K562 (cell line): ENCODE measurements around the gene FARP2. TPM values are rescaled to one million over a fixed set of nuclear protein-coding genes. Genes with fewer than 3 reads are reported as not detected.

ENCODE experiments used
- ATAC-seq: fragments of 200-7000 bp; cut with Tn5 transposase; 3 replicates; pipeline ENCODE4 v1.9.1; 2020; ENCODE audit warnings: moderate library complexity
- BruUV-seq: library from RNA; stranded (reverse); fragments of 400-500 nt; replicated peaks from 2 replicates; lab custom pipeline; 2021; lab: Mats Ljungman, UMichigan
- CTCF ChIA-PET: fragments of 300-600 bp; formaldehyde crosslinking; extraction: SDS; loops from one replicate; lab custom pipeline; 2021; ENCODE audit warnings: low intra/inter-chr PET ratio; lab: Yijun Ruan, JAX
- POLR2A ChIA-PET: fragments of 300-600, 350-650 bp; sonication (Branson Sonifier 250); formaldehyde crosslinking; extraction: SDS; loops from one replicate; lab custom pipeline; 2021; ENCODE audit warnings: antibody characterized with exemption, inconsistent platforms; lab: Yijun Ruan, JAX
- DNase-seq, 4 experiments: peaks; one replicate each; pipeline versions ENCODE4 v3.0.0 to v3.0.0-alpha.2; 2011 to 2018; ENCODE audit warnings: low spot score in 3 of 4, mixed read lengths in 3 of 4; ENCODE audit errors: extremely low read depth in 1 of 4
- FAIRE-seq: peaks from 2 replicates; lab custom pipeline; 2011; peaks lifted over from hg19 to GRCh38; lab: Jason Lieb, UNC
- H2AFZ ChIP-seq: 2 replicates; pipeline ENCODE4 v1.6.0; 2011; ENCODE audit warnings: low read depth, low read length, control low read depth, inconsistent platforms
- H3K27ac ChIP-seq: fragments of 200-600 bp; 3 replicates; pipeline ENCODE4 v1.8.0; 2011; ENCODE audit warnings: low read depth, mild to moderate bottlenecking, control low read depth, inconsistent platforms, low read length, moderate library complexity, mixed read lengths; ENCODE audit errors: extremely low read depth
- H3K27me3 ChIP-seq, 2 experiments: fragments of 300-600 bp in 1 of 2; 2 replicates in 1 of 2; 3 replicates in 1 of 2; pipeline versions ENCODE4 v1.6.0 to v1.8.0; 2011; ENCODE audit warnings: inconsistent platforms in 2 of 2, low read length in 2 of 2, mild to moderate bottlenecking in 1 of 2, mixed read lengths in 1 of 2, moderate library complexity in 1 of 2; ENCODE audit not compliant: control insufficient read depth in 2 of 2, insufficient read depth in 2 of 2
- H3K36me3 ChIP-seq: fragments of 300-600 bp; 3 replicates; pipeline ENCODE4 v1.8.0; 2011; ENCODE audit warnings: mild to moderate bottlenecking, low read length, inconsistent platforms; ENCODE audit not compliant: control insufficient read depth, insufficient read depth
- H3K4me1 ChIP-seq, 2 experiments: fragments of 200-600 bp in 1 of 2; replicated peaks in 1 of 2; 2 replicates in 1 of 2; 3 replicates in 1 of 2; pipeline versions ENCODE4 v1.5.1 to v1.8.0; 2011; ENCODE audit warnings: inconsistent platforms in 2 of 2, low read length in 2 of 2, mild to moderate bottlenecking in 1 of 2, mixed read lengths in 1 of 2, moderate library complexity in 1 of 2; ENCODE audit not compliant: control insufficient read depth in 2 of 2, insufficient read depth in 2 of 2
- H3K4me2 ChIP-seq: 2 replicates; pipeline ENCODE4 v1.6.1; 2011; ENCODE audit warnings: low read length, control low read depth, inconsistent platforms, mixed read lengths; ENCODE audit not compliant: insufficient read depth
- H3K4me3 ChIP-seq: fragments of 200-600 bp; sonication (generic), shearing (Covaris generic); 2 replicates; pipeline ENCODE4 v1.5.1; 2016; ENCODE audit warnings: control low read depth, inconsistent platforms
- H3K79me2 ChIP-seq: fragments of 200-600 bp; 3 replicates; pipeline ENCODE4 v1.8.0; 2011; ENCODE audit warnings: low read length, inconsistent platforms; ENCODE audit not compliant: control insufficient read depth, insufficient read depth
- H3K9ac ChIP-seq, 2 experiments: 2 replicates each; pipeline versions ENCODE4 v1.6.0 to v1.6.1; 2011; ENCODE audit warnings: low read depth in 2 of 2, low read length in 2 of 2, control low read depth in 1 of 2, inconsistent platforms in 1 of 2, mild to moderate bottlenecking in 1 of 2, mixed read lengths in 1 of 2; ENCODE audit not compliant: insufficient read depth in 1 of 2
- H3K9me1 ChIP-seq: one replicate; pipeline ENCODE4 v1.6.0; 2011; ENCODE audit warnings: inconsistent platforms, mild to moderate bottlenecking, low read length, moderate library complexity; ENCODE audit not compliant: control insufficient read depth, insufficient read depth
- H3K9me3 ChIP-seq: replicated peaks from 2 replicates; pipeline ENCODE4 v1.5.1; 2011; ENCODE audit warnings: low read depth, low read length, inconsistent platforms; ENCODE audit not compliant: control insufficient read depth, insufficient read depth
- H4K20me1 ChIP-seq: replicated peaks from 2 replicates; pipeline ENCODE4 v1.6.1; 2011; ENCODE audit warnings: low read length, inconsistent platforms, mixed read lengths; ENCODE audit not compliant: control insufficient read depth, insufficient read depth
- CCNT2 ChIP-seq: IDR thresholded peaks from 2 replicates; pipeline ENCODE4 v1.6.1; 2011; ENCODE audit warnings: borderline replicate concordance, low read depth, mild to moderate bottlenecking, moderate library complexity, mixed read lengths, low read length; ENCODE audit not compliant: insufficient read length; ENCODE audit errors: extremely low read depth
- ETV5 ChIP-seq: sonication (generic); formaldehyde crosslinking; IDR thresholded peaks from 2 replicates; pipeline ENCODE4 v1.4.0; 2020; ENCODE audit warnings: low read depth, mild to moderate bottlenecking, missing genetic modification reagents
- GTF2F1 ChIP-seq: IDR thresholded peaks from 2 replicates; pipeline ENCODE4 v1.6.1; 2011; ENCODE audit warnings: low read depth, low read length, improper control_type of control experiment
- HLTF ChIP-seq: fragments of 450-650 bp; IDR thresholded peaks from 2 replicates; pipeline ENCODE4 v1.6.1; 2016
- HOXB6 ChIP-seq: fragments of 250-450 bp; sonication (Bioruptor Pico); IDR thresholded peaks from 2 replicates; pipeline ENCODE4 v1.5.1; 2022; ENCODE audit warnings: mild to moderate bottlenecking, borderline replicate concordance
- KLF13 ChIP-seq: fragments of 450-650 bp; IDR thresholded peaks from 2 replicates; pipeline ENCODE4 v1.6.1; 2016; ENCODE audit warnings: missing genetic modification characterization, low read depth, mild to moderate bottlenecking, missing compliant biosample characterization, moderate library complexity, borderline replicate concordance
- NCOA1 ChIP-seq: fragments of 450-650 bp; IDR thresholded peaks from 2 replicates; pipeline ENCODE4 v1.6.1; 2016; ENCODE audit warnings: low read depth
- POLR2AphosphoS5 ChIP-seq: IDR thresholded peaks from 2 replicates; pipeline ENCODE4 v1.6.1; 2011; ENCODE audit warnings: mild to moderate bottlenecking, low read depth, low read length, moderate library complexity; ENCODE audit not compliant: control insufficient read depth, insufficient read depth
- ZKSCAN1 ChIP-seq: fragments of 150-350 bp; IDR thresholded peaks from 2 replicates; pipeline ENCODE4 v1.6.1; 2016; ENCODE audit warnings: low read depth, low read length
- ZNF695 ChIP-seq: fragments of 450-650 bp; formaldehyde crosslinking; IDR thresholded peaks from 2 replicates; pipeline ENCODE4 v1.4.0; 2020; ENCODE audit warnings: mild to moderate bottlenecking, moderate library complexity
- WGBS: fragments of 100-300 bp; shearing (Covaris generic); methylation state at CpG from one replicate; pipeline ENCODE4 v1.1.6; 2016; ENCODE audit warnings: low coverage, mixed read lengths; ENCODE audit not compliant: insufficient coverage; ENCODE audit errors: missing lambda C conversion rate; 5-methylcytosine and 5-hydroxymethylcytosine counted together
- in situ Hi-C: fragments of 300-500 bp; cut with MboI; formaldehyde crosslinking; loops from 4 replicates; pipeline ENCODE4 v1.15.0; 2018; ENCODE audit warnings: inconsistent platforms, mixed read lengths
- intact Hi-C: fragments of 100-400 bp; cut with micrococcal nuclease; formaldehyde crosslinking; loops from 2 replicates; pipeline ENCODE4 v1.14.2; 2022
- polyA plus RNA-seq, 8 experiments: library from polyadenylated mRNA; depleted of rRNA in 4 of 8; stranded (reverse) in 5 of 8; unstranded in 3 of 8; fragments of >200 nt; fragmentation: Nextera tagmentation in 2 of 8; fragmentation: Illumina TruSeq in 1 of 8; extraction: Ambion mirVana in 2 of 8; extraction: Trizol in 1 of 8; gene quantifications; 2 replicates each; pipeline versions ENCODE4 v1.2.1 to v1.2.3, GENCODE V29; 2011 to 2014; ENCODE audit warnings: inconsistent platforms in 1 of 8, missing spikeins in 1 of 8
- total RNA-seq, 7 experiments: library from RNA; depleted of rRNA in 6 of 7; stranded (reverse); fragments of >200 nt in 6 of 7; fragmentation: Illumina TruSeq in 2 of 7; extraction: Trizol in 2 of 7; gene quantifications; 2 replicates each; pipeline versions ENCODE4 v1.2.1 to v1.2.3, GENCODE V29; 2011 to 2021; ENCODE audit warnings: low replicate concordance in 1 of 7
- TF ChIP-seq, protein P1 (sequence below): fragments of 250-450 bp; sonication (Bioruptor Pico); IDR thresholded peaks from 2 replicates; pipeline ENCODE4 v1.5.0; 2021; ENCODE audit warnings: mild to moderate bottlenecking, borderline replicate concordance
- TF ChIP-seq, protein P2 (sequence below): fragments of 450-650 bp; formaldehyde crosslinking; IDR thresholded peaks from 2 replicates; pipeline ENCODE4 v1.4.0; 2020; ENCODE audit warnings: mild to moderate bottlenecking, moderate library complexity

FARP2 gene
- total and polyA plus RNA-seq, 9 of the 15 experiments (the other 6 are each of a cell fraction or from before 2014, with no cell fraction given), result 4.1 to 38.1 (median 21.1) TPM

DNA sequence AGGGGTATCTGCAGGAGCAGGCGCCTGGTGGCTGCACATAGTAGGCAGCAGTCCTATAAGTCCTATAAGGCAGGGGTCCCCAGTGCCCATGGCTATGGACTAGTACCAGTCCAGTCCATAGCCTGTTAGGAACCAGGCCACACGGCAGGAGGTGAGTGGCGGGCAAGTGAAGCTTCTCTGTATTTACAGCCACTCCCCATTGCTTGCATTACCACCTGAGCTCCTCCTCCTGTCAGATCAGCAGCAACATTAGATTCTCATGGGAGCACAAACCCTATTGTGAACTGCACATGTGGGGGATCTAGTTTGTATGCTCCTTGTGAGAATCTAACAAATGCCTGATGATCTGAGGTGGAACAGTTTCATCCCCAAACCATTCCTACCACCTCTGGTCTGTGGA, 119.2 kb downstream of the FARP2 start:
- ChIA-PET CTCF (no interaction called here), POLR2A (interaction anchor here (0.6 kb wide), 1 partner anchor 147 kb away, joined by 3 read pairs; no protein-coding TSS in a partner anchor)
- Histone ChIP-seq H3K27ac (no peak overlapping the region), H3K79me2 (no peaks in the 10 kb centered on the region), H3K27me3 (peaks cover 3 to 9% of the 10 kb centered on the region in 2 experiments; a peak in 3 of 5 replicates), H3K9me1 (no peaks in the 10 kb centered on the region), H3K4me1 (peaks cover 2 to 3% of the 10 kb centered on the region in 2 experiments; a peak in 3 of 5 replicates), H3K4me3 (no peak overlapping the region), H3K9ac (no peak overlapping the region), H2AFZ (no peak overlapping the region), H3K36me3 (no peaks in the 10 kb centered on the region), H3K9me3 (no peaks in the 10 kb centered on the region), H3K4me2 (no peak overlapping the region), H4K20me1 (no peaks in the 10 kb centered on the region)
- intact Hi-C loops, result no loop called here
- WGBS, result 19% methylated on average over 3 of the region's 3 CpGs
- FAIRE-seq, result no peak
- in situ Hi-C loops, result no loop called here
- no peak for DNase-seq
- ATAC-seq, result no peak
- TF ChIP-seq, protein P1, sequence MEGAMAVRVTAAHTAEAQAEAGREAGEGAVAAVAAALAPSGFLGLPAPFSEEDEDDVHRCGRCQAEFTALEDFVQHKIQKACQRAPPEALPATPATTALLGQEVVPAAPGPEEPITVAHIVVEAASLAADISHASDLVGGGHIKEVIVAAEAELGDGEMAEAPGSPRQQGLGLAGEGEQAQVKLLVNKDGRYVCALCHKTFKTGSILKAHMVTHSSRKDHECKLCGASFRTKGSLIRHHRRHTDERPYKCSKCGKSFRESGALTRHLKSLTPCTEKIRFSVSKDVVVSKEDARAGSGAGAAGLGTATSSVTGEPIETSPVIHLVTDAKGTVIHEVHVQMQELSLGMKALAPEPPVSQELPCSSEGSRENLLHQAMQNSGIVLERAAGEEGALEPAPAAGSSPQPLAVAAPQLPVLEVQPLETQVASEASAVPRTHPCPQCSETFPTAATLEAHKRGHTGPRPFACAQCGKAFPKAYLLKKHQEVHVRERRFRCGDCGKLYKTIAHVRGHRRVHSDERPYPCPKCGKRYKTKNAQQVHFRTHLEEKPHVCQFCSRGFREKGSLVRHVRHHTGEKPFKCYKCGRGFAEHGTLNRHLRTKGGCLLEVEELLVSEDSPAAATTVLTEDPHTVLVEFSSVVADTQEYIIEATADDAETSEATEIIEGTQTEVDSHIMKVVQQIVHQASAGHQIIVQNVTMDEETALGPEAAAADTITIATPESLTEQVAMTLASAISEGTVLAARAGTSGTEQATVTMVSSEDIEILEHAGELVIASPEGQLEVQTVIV, result no peak
- TF ChIP-seq NCOA1 (no peak), ETV5 (CRISPR knock-in tag) (no peak), ZNF695 (CRISPR knock-in tag) (no peak), POLR2AphosphoS5 (no peak), GTF2F1 (no peak), CCNT2 (no peak), HOXB6 (CRISPR knock-in tag) (no peak), ZKSCAN1 (no peak), KLF13 (tag) (no peak), HLTF (no peak)
- TF ChIP-seq, protein P2, sequence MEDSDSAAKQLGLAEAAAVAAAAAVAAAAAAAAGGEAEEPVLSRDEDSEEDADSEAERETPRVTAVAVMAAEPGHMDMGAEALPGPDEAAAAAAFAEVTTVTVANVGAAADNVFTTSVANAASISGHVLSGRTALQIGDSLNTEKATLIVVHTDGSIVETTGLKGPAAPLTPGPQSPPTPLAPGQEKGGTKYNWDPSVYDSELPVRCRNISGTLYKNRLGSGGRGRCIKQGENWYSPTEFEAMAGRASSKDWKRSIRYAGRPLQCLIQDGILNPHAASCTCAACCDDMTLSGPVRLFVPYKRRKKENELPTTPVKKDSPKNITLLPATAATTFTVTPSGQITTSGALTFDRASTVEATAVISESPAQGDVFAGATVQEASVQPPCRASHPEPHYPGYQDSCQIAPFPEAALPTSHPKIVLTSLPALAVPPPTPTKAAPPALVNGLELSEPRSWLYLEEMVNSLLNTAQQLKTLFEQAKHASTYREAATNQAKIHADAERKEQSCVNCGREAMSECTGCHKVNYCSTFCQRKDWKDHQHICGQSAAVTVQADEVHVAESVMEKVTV, result no peak
- BruUV-seq, result no TSS peak
